GM19452 (cell line): ENCODE results near the gene PCSK1N.
"Not testable (repeated sequence)": the region's sequence is repeated elsewhere in the genome, so short reads cannot be mapped to it uniquely, and the experiment has no call there.

Experiments
- ATAC-seq: cut with Tn5 transposase; IDR thresholded peaks from one replicate; pipeline ENCODE4 v1.9.1; 2021; ENCODE audit not compliant: unreplicated experiment

Gene PCSK1N, protein sequence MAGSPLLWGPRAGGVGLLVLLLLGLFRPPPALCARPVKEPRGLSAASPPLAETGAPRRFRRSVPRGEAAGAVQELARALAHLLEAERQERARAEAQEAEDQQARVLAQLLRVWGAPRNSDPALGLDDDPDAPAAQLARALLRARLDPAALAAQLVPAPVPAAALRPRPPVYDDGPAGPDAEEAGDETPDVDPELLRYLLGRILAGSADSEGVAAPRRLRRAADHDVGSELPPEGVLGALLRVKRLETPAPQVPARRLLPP

DNA sequence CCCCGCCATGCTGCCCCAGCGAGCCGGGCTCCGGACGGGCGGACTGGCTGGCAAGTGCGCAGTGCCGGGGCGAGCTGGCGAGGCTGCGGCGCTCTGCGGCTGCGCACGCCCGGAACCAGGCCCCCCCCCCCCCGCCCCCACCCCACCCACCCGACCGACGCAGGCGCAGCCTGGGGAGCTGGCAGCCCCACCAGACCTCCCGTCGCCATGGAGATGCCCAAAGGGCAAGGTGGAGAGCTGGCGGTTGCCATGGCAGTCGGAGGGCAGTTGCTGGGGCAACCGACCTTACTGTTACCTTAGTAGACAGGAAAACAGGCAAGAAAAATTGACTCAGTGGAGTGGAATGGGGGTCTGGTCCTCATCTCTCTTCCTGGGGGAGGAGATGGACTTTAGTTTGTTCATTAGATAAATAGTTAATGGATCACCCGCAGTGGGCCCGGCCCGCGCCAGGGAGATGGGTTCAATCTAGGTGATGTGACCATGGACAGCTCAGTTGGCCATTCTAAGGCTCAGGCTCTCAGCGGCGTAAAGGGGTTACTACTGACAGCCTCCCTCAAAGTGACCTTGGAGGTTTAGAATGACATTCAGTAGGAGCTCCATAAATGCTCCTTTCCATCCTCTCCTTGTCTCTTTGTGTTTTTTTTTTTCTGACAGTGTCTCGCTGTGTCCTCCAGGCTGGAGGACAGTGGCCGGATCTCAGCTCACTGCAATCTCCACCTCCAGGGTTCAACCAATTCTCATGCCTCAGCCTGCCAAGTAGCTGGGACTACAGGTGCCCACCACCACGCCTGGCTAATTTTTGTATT lies at the start of gene PCSK1N:
Gene PCSK1N (minus strand): TSS at position 87 of the 806 bp plus-strand sequence. CDS start 78 bp downstream, at position 9.
- no peak for ATAC-seq

DNA sequence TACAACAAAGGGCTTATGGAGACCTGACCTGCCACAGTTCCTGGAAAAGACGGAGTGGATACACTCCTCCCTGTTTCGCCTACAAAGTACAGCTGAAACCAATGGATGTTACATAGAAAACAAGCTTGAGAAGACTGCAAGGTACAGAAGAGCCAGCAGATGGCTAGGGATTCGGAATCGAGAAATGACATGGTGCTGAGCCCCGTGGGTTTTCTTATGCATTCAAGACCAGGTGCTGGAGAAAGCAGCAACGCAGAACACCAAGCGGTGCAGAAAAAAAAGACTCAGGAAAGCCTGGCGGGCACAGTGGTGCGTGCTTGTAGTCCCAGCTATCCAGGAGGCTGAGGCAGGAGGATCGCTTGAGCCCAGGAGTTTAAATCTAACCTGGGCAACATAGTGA lies 48.3 kb upstream of the PCSK1N start:
- no peak for ATAC-seq

DNA sequence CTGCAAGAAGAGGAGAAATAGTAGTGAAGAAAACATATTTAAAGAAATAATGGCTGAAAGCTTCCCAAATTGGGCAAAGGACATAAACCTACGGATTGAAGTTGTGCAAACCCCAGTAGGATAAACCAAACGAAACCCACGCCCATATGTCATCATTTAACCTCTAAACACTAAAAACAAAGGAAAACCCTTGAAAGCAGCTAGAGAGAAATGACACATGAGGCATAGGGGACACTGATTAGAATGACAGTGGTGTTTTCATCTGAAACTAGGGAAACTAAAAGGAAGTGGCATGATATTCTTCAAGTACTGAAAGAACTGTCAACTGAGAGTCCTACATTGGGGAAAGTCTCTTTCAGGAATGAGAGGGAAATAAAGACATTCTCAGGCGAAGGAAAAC lies 41.5 kb upstream of the PCSK1N start:
- ATAC-seq: not testable (repeated sequence)

DNA sequence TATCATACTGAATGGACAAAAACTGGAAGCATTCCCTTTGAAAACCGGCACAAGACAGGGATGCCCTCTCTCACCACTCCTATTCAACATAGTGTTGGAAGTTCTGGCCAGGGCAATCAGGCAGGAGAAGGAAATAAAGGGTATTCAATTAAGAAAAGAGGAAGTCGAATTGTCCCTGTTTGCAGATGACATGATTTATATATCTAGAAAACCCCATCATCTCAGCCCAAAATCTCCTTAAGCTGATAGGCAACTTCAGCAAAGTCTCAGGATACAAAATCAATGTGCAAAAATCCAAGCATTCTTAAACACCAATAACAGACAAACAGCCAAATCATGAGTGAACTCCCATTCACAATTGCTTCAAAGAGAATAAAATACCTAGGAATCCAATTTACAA lies 36.6 kb upstream of the PCSK1N start:
- not testable (repeated sequence) for ATAC-seq

DNA sequence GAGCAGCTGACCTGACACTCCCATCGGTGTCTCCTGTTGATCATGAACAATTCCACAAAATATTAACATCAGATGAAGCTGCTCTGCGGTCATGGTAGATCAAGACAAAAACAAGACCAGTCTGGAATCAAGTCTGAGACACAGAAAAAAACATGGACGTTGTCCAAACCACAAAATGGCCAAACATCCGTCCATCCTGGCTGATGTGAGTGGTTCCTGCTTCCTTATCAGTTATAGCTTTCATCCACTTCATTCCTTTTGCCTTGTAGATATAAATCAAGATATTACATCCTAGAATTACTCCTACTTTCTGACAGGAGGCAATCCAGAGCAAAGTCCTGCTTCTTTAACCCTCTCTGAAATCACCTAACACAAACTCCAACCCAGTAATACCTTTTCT lies 28.8 kb upstream of the PCSK1N start:
- ATAC-seq: no peak

DNA sequence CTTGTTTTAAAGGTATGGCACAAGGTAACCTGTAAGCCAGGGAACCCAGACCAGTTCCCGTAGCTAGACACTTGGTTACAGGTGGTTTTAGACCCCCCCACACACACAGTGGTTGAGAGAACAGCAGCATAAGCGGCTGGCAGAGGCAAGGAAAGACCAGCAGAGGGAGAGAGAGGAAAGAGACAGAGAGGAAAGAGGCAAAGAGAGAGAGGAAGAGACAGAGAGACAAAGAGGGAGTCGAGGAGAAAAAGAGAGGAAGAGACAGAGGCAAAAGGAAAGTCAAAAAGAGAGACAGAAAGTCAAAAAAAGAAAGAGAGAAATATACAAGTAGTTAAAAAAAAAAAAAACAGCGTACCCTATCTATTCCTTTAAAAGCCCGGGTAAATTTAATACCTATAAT lies 19.5 kb upstream of the PCSK1N start:
- no peak for ATAC-seq

DNA sequence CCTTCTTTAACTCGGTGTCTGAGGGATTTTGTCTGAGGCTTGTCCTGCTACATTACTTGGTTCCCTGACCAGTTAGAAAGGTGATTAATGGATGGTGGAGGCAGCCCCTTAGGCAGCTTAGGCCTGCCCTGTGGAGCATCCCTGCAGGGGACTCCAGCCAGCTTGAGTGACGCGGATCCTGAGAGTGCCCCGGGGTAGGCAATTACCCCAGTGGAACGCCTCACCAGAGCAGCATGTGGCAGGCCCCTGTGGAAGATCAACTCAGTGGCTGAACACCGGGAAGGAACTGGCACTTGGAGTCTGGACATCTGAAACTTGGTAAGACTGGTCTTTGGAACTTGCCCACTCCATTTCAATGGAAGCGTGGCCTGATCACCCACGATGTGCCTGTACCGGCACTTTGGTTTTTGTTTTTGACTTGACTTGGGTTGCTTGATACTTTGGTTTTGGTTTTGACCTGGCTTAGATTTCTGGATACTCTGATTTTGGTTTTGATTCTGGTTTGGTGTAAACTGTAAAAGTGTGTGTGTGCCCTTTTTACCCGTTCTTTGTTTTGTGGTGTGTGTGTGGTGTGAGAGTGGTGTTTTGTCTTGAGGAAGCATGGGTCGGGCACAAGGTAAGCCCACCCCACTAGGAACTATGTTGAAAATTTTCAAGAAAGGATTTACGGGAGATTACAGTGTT lies 18.9 kb upstream of the PCSK1N start:
- ATAC-seq: not testable (repeated sequence)

DNA sequence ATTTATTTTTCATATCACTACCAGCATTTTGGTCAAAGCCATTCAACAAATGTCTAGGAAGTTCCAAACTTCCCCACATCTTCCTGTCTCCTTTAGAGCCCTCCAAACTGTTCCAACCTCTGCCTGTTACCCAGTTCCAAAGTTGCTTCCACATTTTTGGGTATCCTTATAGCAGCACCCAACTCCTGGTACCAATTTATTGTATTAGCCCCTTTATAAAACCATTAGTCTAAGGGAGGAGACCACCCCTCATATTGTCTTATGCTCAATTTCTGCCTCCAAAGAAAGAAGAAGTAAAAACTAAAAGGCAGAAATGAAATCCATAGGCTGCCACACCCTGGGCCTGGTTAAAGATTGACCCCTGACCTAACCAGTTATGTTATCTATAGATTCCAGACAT lies 18.1 kb upstream of the PCSK1N start:
- not testable (repeated sequence) for ATAC-seq

DNA sequence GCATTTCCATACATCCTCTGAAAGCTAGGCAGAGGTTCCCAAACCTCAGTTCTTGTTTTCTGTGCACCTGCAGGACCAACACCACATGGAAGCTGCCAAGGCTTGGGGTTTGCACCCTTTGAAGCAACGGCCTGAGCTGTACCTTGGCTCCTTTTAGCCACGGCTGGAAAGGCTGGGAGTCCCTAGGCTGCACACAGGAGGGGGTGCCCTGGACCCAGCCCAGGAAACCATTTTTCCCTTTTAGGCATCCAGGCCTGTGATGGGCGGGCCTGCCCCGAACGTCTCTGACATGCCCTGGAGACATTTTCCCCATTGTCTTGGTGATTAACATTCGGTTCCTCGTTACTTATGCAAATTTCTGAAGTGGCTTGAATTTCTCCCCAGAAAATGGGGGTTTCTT lies 17.4 kb upstream of the PCSK1N start:
- no peak for ATAC-seq

DNA sequence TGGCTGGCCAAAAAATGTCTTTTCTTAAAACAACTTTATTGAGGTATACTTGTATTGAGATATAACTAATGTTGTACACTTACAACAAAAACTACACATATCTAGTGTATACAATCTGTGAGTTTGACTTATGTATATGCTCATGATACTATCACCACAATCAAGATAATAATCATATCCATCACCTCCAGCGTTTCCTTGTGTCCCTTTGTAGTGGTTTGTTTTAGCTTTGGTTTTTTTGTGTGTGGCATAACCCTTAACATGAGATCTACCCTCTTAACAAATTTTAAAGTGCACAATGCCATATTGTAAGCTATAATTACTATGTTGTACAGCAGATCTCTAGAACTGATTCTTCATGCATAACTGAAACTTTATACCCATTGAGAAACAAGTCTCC lies 13.4 kb upstream of the PCSK1N start:
- no peak for ATAC-seq

DNA sequence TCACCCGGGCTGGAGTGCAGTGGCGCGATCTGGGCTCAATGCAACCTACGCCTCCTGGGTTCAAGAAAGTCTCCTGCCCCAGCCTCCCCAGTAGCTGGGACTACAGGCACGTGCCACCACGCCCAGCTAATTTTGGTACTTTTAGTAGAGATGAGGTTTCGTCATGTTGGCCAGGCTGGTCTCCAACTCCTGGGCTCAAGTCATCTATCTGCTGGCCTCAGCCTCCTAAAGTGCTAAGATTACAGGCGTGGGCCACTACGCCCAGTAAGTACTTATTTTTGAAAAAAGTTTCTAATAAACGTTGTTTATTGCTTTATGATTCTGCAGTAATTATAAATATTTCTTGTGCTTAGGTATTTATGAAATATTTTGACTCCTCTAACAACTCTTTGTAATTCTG lies 4.3 kb upstream of the PCSK1N start:
- ATAC-seq: no peak

DNA sequence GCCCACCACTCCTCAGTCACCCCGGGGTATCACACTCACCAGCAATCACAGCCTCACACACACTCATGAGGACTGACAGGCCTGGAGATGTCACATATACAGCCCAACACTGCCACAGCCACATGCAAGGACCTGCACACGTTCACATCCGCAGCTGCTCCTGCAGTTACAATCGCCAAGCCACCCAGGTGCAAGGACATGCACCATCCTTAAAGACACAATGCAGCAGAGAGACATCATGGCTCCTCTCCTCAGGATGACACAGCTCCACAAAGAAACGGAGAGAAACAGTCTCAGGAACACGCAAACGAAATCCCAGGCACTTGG lies 1.1 kb downstream of the PCSK1N start:
- no peak for ATAC-seq

DNA sequence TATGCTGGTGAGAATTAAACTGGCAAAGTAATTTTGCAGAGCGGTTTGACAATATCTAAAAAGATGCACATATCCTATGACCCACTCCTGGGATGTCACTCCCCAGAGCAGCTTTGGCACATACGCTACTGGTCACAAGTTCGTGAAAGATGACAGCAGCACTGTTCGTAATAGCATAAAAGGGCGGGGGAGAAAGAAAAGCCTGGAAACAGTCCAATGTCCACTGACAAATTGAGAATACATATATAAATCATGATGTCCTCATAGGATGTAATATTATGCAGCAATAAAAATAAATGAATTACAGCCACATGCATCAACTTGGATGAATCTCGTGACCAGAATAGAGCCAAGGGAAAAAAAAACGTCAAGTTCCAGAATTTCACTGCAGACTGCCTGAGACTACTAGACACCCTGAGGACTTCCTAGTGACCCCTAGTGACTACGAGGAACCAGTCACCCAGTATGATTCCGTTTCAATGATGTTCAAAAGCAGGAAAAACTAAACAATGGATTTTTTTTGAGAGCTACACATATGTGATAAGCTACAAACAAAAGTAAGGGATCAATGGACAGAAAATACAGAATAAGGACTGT lies 1.8 kb downstream of the PCSK1N start:
- ATAC-seq: no peak

DNA sequence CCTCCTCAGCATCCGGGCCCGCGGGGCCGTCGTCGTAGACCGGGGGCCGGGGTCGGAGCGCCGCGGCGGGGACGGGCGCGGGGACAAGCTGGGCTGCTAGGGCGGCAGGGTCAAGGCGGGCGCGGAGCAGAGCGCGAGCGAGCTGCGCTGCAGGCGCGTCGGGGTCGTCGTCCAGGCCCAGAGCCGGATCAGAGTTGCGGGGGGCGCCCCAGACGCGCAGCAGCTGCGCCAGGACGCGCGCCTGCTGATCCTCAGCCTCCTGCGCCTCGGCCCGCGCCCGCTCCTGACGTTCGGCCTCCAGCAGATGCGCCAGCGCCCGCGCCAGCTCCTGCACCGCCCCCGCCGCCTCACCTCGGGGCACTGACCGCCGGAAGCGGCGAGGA lies 3.5 kb downstream of the PCSK1N start:
- ATAC-seq: no peak

DNA sequence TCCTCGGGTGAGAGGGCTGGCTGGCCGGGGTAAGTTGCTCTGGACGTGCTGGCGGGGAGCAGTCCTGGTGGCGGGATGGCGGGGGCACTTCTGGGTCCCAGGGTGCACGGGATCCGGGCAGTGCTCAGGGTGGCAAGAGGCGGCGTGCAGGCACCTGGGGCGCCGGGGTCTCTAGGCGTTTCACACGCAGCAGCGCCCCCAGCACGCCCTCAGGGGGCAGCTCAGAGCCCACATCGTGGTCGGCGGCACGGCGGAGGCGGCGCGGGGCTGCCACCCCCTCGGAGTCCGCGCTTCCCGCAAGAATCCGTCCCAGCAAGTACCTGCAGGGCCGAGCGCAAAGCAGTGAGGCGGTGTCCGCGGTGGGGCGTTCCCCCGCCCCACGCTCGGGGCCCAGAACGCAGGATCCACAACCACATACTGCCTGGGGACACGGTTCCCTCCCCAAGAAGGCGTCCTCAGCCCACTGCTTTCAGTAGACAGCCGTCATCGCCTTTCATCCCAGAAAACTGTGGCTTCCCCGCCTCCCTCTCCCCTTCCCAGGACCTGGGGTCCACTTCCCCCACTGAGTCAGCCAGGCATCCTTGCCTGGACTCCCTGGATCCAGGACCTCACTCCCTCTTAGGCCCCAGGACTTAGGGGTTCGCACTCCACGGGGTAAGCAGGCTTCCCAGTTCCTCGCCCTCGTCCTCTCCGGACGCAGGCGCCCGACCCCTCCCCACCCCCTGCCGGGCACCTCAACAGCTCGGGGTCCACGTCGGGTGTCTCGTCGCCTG lies 4.1 kb downstream of the PCSK1N start:
- no peak for ATAC-seq

DNA sequence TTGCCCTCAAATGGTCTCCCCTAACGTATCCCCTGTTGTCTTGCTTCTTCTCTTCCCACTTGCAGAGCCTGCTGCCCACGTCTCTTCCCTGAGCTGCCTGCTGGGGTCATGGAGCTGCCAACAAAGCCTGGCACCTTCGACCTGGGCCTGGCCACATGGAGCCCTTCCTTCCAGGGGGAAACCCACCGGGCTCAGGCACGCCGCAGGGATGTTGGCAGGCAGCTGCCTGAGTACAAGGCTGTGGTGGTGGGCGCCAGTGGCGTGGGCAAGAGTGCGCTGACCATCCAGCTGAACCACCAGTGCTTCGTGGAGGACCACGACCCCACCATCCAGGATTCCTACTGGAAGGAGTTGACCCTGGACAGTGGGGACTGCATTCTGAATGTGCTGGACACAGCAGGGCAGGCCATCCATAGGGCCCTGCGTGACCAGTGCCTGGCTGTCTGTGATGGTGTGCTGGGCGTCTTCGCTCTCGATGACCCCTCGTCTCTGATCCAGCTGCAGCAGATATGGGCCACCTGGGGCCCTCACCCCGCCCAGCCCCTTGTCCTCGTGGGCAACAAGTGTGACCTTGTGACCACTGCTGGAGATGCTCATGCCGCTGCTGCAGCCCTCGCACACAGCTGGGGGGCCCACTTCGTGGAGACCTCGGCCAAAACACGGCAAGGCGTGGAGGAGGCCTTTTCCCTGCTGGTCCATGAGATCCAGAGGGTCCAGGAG lies 6.2 kb downstream of the PCSK1N start:
- ATAC-seq: no peak

DNA sequence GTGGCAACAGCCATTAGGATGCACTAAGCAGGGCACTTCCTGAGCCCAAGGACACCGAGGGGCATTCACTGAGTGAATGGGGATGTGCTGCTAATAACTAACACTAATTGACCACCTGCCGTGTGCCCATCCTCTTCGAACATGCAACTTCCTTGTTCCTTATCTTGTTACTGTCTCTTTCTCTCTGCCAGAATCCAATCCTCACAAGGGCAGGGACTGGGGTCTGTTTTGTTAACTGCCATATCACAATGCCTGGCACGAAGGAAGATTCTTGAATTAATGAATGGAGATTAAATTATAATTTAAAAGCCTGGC lies 7.8 kb downstream of the PCSK1N start:
- ATAC-seq: no peak

DNA sequence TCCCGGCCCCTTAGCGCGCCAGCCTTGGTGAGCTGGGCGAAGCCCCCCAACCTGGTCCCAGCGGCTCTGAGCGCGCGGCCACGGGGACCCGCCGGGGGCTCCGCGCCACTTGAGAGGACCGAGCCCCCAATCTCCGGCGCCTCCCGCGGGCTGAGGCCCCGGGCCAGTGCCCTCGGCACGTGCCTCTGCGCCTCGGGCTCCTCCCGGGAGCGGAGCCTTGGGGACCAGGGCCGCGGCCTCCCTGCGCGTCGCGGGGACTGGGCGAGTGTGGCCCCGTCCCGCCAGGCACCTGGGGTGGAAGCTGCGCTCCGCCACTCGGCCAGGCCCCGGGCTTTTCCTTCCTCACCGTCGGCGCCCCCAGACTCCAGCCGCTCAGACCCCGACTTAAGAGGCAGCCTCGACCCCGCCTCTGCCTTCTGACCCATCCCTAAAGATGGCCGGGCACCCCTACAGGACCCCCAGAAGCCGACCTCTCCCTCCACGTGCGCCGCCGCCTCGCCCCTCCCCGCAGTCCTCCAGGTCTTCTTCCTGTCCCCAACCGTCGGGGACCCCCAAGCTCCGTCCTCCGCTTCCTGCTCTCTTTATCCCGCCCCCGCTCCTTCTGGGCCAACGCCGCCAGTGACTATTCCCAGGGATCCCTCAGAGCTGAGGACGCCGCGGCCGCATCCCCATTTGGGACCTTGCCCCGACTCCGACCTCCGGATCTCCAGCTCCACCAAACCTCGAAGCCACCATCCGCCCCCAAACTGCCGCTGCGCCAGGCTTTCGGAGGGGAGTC lies 8.3 kb downstream of the PCSK1N start:
- ATAC-seq: no peak

DNA sequence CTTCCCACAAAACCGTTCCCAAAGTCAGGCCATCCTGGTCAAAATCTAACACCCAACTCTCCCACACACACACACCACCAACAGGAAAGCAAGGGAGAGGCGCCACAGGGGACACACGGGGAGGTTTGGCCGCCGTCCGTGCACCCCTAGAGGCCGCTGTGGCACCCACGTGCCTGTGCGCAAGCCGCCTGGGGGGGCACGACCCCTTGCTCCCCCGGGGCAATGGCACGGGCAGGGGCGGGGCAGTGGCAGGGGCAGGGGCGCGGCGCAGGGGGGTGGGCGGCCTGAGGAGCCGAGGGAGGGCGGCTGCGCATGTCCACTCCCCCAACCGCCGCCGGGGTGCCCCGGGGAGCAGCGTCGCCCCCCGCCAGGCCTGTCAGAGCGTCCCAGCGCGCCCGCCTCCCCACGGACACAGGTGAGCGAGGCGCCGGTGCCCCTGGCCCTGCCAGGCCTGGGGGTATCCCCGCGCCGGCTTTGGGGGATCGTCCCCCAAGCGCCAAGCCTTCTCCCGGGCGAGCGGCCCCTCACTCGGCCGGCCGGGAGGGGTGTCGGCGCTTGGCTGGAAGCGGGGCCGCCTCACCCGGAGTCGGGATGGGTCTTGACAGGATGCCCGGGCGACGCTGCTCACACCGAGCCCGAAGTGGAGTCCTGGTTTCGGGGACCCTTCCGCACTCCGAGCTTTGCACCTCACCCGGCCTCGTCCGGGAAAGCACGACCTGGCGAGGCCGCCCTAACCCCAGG lies 9.1 kb downstream of the PCSK1N start, which contains the start of gene ERAS:
Gene ERAS (plus strand): TSS at position 379 of the 741 bp plus-strand sequence. CDS start 2,611 bp downstream, outside the sequence.
- ATAC-seq: no peak
